ENCODE results near the gene ABO.
A peak's percentile ranks its signal among the peaks of the same experiment; 100 is the strongest.
"Not testable (repeated sequence)": the region's sequence is repeated elsewhere in the genome, so short reads cannot be mapped to it uniquely, and the experiment has no call there.

The ABO gene

GRCh38 chr9:133251221-133251620 is 23.8 kb downstream of the ABO start:
- in situ Hi-C loops (cut with MboI; ENCODE audit: low pct_unique_long_range_greater_than_20kb, low sequenced_read_pairs); DNase-seq: not testable (repeated sequence)

DNA sequence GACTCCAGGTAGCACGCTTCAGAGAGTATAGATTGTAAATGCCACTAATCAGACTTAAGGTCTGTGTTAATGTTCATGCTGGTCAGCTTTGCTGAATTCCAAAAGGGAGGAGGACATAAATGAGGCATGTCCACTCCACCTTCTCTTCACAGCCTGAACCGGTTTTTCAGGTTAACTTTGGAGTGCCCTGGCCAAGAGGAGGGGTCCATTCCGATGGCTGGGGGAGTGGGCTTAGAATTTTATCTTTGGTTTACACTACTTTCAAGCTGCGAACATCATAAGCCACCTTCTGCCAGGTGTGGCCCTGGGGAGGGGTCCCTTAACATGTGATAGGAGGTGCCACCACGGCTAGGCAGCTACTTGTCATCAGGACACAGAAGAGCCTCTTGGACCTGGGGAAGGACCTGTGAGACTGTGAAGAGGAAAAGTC is 24.2 kb downstream of the ABO start:
- DNase-seq, result no peak
- in situ Hi-C loops (cut with MboI; ENCODE audit: low pct_unique_long_range_greater_than_20kb, low sequenced_read_pairs), result no loop called here

GRCh38 chr9:133249337-133249736 is 25.7 kb downstream of the ABO start:
- in situ Hi-C loops (cut with MboI; ENCODE audit: low pct_unique_long_range_greater_than_20kb, low sequenced_read_pairs), result no loop called here
- DNase-seq, result no peak

- no peak for DNase-seq
- in situ Hi-C loops (cut with MboI; ENCODE audit: low pct_unique_long_range_greater_than_20kb, low sequenced_read_pairs), result no loop called here
Observed at GRCh38 chr9:133248726-133249295, 26.2 kb downstream of the ABO start.

DNA sequence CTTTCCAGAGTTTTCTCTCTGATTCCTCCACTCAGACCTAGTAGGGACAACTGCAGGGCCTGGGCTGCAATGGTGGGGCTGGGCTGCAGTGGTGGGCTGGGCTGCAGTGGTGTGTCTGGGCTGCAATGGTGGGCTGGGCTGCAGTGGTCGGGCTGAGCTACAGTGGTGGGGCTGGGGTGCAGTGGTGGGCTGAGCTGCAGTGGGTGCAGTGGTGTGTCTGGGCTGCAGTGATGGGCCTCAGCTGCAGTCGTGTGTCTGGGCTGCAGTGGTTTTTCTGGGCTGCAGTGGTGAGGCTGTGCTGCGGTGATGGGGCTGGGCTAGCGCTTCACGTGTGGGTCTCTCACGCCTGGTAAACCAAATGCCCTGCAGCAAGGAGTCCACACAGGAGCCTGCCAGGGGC is 27.4 kb downstream of the ABO start:
- no peak for DNase-seq
- in situ Hi-C loops (cut with MboI; ENCODE audit: low pct_unique_long_range_greater_than_20kb, low sequenced_read_pairs), result no loop called here

DNA sequence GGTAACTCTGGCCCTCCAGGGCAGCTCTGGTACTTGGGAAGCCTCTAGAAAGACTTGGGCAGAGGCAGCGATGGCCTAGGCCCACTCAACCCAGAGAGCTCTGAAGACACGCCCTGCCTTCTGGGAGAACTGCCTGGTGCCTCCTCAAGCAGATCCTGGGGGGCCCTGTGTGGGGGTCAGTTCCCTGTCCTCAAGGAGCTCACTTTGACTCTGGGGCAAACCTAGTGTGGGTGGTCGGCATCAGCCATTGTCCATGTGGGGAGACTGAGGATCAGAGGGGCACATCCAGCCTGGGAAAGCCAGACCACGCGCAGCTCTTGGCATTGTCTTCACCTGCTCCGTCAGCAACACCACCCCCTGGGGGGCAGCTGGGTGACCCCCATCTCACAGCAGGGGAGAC is 28.0 kb downstream of the ABO start:
- no peak for DNase-seq
- in situ Hi-C loops (cut with MboI; ENCODE audit: low pct_unique_long_range_greater_than_20kb, low sequenced_read_pairs), result no loop called here

- in situ Hi-C loops (cut with MboI; ENCODE audit: low pct_unique_long_range_greater_than_20kb, low sequenced_read_pairs), result no loop called here
- no peak for DNase-seq
Observed at GRCh38 chr9:133246562-133246961, 28.4 kb downstream of the ABO start.

GRCh38 chr9:133242991-133243390 is 32.0 kb downstream of the ABO start:
- no peak for DNase-seq
- in situ Hi-C loops (cut with MboI; ENCODE audit: low pct_unique_long_range_greater_than_20kb, low sequenced_read_pairs), result no loop called here

DNA sequence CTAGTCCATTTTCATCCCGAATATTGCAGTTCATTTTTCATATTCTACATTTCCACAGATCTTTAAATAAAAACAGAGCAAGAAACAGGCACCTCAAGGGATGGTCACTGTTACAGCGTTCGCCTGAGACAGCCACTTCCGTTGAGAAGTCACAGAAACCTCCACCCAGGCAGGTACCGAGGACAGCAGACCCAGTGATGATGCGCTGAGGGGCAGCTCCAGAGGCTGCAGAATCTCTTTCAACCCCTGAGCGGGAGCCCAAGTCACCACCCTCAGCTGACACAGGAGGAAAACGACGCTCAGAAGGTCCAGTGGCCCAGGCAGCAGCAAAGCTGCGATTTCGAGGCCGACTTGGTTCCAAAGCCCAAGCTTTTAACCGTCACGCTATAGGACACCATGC is 32.8 kb downstream of the ABO start:
- DNase-seq, result no peak
- in situ Hi-C loops (cut with MboI; ENCODE audit: low pct_unique_long_range_greater_than_20kb, low sequenced_read_pairs), result no loop called here

DNA sequence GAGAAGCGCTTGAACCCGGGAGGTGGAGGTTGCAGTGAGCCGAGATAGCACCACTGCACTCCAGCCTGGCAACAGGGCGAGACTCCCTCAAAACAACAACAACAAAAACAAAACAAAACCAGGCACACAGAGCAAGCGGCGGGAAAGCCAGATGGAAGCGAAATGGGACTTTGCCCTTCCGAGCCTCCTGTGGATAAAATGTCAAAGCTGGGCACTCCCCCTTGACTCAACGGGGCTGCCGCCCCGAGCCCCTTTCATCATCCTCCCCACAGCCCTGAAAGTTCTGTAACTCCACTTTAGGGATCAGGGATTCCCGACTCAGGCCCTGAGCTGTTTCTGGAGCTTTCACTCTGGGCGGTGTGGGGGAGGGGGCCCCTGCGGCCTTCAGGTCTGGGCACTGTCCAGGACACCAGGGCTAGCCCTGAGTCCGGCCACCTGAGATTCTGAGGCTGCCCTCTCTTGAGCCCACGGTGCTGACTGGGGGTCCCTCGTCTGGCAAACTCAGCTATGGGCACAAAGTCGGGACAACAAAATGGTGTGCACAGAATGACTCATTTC is 35.4 kb downstream of the ABO start:
- in situ Hi-C loops (cut with MboI; ENCODE audit: low pct_unique_long_range_greater_than_20kb, low sequenced_read_pairs), result no loop called here
- DNase-seq, result no peak

DNA sequence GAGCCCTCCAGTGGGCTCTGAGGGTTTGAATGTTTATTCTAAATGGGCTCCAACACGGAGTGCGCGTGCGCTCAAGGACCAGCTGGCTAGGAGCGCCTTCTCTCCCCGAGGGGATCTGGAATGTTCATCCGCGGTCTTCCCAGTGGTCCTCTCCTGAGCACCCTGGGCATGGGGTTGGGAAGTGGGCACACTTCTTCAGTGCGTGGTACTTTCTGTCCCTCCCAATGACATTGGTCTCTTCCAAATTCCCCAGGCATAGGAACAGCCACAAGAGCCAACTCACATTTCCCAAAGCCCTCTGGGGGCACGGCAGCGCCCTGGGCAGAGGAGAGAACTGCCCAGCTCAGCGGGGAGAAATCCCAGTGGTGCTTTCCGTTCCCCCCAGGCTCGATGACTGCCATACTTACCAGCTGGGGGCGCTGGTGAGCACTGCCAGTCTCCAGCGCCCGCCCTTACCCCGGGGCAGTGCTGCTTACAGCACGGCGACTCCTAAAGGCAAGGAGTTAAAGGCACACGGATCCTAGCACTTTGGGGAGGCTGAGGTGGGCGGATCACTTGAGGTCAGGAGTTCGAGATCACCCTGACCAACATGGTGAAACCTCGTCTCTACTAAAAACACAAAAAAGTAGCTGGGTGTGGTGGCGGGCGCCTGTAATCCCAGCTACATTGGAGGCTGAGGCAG is 36.0 kb downstream of the ABO start:
- peak; percentile 68 for DNase-seq
- in situ Hi-C loops (cut with MboI; ENCODE audit: low pct_unique_long_range_greater_than_20kb, low sequenced_read_pairs), result no loop called here

- in situ Hi-C loops (cut with MboI; ENCODE audit: low pct_unique_long_range_greater_than_20kb, low sequenced_read_pairs), result no loop called here
- peak; percentile 26 for DNase-seq
Observed at GRCh38 chr9:133238272-133238850, 36.6 kb downstream of the ABO start.

DNA sequence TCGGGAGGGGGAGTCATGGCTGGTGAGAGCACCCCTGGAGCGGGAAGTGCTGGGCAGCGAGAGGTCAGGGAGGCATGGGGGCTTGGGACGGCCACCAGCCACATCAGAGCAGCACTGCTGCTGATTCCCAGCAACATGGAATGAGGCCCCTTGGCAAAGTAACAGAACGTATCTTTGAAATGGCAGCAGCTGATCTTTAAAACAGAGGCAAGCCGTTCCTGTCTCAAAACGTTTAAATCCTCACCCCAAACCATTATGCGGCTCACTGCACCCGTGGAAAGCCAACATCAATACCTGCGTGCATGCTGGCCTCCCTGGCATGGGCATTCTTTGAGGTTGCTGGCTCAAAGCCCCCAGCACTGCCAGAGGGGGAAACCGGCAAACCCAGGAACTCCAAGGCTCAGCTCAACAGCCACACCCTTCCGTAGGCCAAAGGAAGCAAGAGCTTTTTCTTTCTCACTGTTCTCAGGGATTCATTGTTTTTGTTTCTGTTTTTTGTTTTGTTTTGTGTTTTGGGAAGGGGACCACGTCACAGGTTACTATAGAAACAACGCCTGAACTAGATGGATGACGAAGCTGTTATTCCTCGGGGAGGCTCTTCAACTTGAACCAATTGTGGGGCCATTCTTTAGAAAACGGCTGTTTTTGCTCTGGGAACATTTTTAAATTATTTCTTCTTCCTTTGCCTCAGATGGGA is 37.8 kb downstream of the ABO start:
- in situ Hi-C loops (cut with MboI; ENCODE audit: low pct_unique_long_range_greater_than_20kb, low sequenced_read_pairs), result no loop called here
- no peak for DNase-seq

DNA sequence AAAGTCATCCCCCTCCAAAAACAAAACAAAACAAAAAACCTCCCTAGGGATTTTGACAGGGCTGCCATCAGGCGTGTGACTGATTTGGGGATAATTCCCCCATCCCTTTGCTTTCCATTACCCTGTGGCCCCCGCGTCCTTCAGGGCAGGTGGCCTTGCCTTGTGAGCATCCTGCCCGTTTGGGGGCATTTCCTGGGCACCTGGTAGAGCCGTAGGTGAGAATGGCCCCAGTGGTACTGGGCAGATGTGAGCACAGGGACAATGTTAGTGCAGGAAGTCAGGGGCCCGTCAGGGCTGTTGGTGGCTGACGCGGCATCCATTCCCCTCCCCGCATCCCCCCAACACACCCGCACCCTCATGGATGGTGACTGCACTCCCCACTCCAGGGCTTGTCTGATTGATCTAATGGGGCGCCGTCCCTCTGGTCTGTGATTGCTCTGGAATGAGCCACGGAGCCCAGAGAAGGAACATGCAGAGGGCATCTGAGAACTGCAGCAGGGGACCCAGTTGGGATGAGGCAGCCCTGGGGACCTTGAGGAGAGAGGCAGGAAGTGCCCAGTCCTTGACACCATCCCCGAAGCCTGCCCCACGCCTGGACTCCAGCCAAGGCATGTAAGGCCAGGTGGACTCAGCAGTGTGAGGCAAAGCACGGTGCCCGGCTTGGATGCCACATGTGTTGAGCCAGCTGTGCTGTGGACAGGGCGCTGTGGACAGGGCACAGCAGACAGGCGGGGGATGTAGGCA is 38.5 kb downstream of the ABO start:
- DNase-seq; in situ Hi-C loops (cut with MboI; ENCODE audit: low pct_unique_long_range_greater_than_20kb, low sequenced_read_pairs): not testable (repeated sequence)

- in situ Hi-C loops (cut with MboI; ENCODE audit: low pct_unique_long_range_greater_than_20kb, low sequenced_read_pairs), result no loop called here
- DNase-seq, result no peak
Observed at GRCh38 chr9:133235549-133236222, 39.3 kb downstream of the ABO start.

GRCh38 chr9:133234577-133235322 is 40.3 kb downstream of the ABO start:
- no peak for DNase-seq
- in situ Hi-C loops (cut with MboI; ENCODE audit: low pct_unique_long_range_greater_than_20kb, low sequenced_read_pairs), result no loop called here

GRCh38 chr9:133233681-133234432 is 41.1 kb downstream of the ABO start:
- in situ Hi-C loops (cut with MboI; ENCODE audit: low pct_unique_long_range_greater_than_20kb, low sequenced_read_pairs), result no loop called here
- DNase-seq, result no peak

All from KBM-7 (cell line).